B cell (primary cell): Measurements from ENCODE around the gene VAMP8.

Source experiments
- CTCF ChIP-seq: fragments of 200-600 bp; IDR thresholded peaks from one replicate; pipeline ENCODE4 v1.8.0; 2022; ENCODE audit warnings: antibody characterized with exemption, mild to moderate bottlenecking
- EZH2 ChIP-seq: IDR thresholded peaks from 2 replicates; pipeline ENCODE4 v1.6.1; 2012; ENCODE audit warnings: borderline replicate concordance, low read depth, mild to moderate bottlenecking, moderate library complexity, low read length; ENCODE audit not compliant: insufficient read depth, poor library complexity, severe bottlenecking

- TF ChIP-seq CTCF (no peak), EZH2 (no peak)
Measured at GRCh38 chr2:85588645-85589044, 11.3 kb downstream of the VAMP8 start.
